ENCODE measurements around the gene SPEF2.

SPEF2 gene

GRCh38 chr5:35860686-35861085 is 243.0 kb downstream of the SPEF2 start:
- DNase-seq = no peak

- DNase-seq = no peak
Observed at GRCh38 chr5:35861718-35862117, 244.1 kb downstream of the SPEF2 start.

- no peak for DNase-seq
Observed at GRCh38 chr5:35862126-35862525, 244.5 kb downstream of the SPEF2 start.

GRCh38 chr5:35863159-35863558 is 245.5 kb downstream of the SPEF2 start:
- DNase-seq = no peak

All from stimulated activated CD4-positive, alpha-beta T cell treated with anti-CD3 and anti-CD28 coated beads, Interleukin-2, amount 100 ng/mL, for 24 hours (primary cell).